ENCODE measurements around the gene MAB21L3. TPM values are rescaled to one million over a fixed set of nuclear protein-coding genes. Genes with fewer than 3 reads are reported as not detected.

Gene MAB21L3
- total RNA-seq, 1 donor from 2014 or later = 0.34 TPM

- Histone ChIP-seq H3K4me2 (ENCODE audit: low read length) (no peak overlapping the region), H2AFZ (ENCODE audit: low read depth, low read length) (no peak overlapping the region), H3K27ac (ENCODE audit: low read depth, low read length) (no peak overlapping the region), H3K9ac (ENCODE audit: low read length) (no peak overlapping the region), H3K9me3 (ENCODE audit: insufficient read depth, low read depth, low read length) (no peaks in the 10 kb centered on the region), H4K20me1 (ENCODE audit: insufficient read depth, low read length) (no peaks in the 10 kb centered on the region), H3K27me3 (ENCODE audit: insufficient read depth, low read length) (peaks cover 11% of the 10 kb centered on the region), H3K36me3 (ENCODE audit: insufficient read depth, low read length) (no peaks in the 10 kb centered on the region), H3K4me1 (ENCODE audit: insufficient read depth, low read length) (peaks cover 11% of the 10 kb centered on the region), H3K4me3 (ENCODE audit: insufficient read depth, low read depth, low read length) (no peak overlapping the region), H3K79me2 (ENCODE audit: insufficient read depth, low read length) (no peaks in the 10 kb centered on the region)
- no peak overlapping the region for H3K4me3 Mint-ChIP-seq (ENCODE audit: unreplicated experiment)
- DNase-seq (ENCODE audit: low read depth) = no peak
- no peaks in the 10 kb centered on the region for H3K9me3 Mint-ChIP-seq (ENCODE audit: unreplicated experiment)
- H3K27me3 Mint-ChIP-seq (ENCODE audit: low read depth, unreplicated experiment) = no peaks in the 10 kb centered on the region
- no peaks in the 10 kb centered on the region for H3K36me3 Mint-ChIP-seq (ENCODE audit: low read depth, unreplicated experiment)
- FAIRE-seq = no peak
- H3K27ac Mint-ChIP-seq (ENCODE audit: unreplicated experiment) = no peak overlapping the region
- peaks cover 17% of the 10 kb centered on the region for H3K4me1 Mint-ChIP-seq (ENCODE audit: low read depth, unreplicated experiment)
- TF ChIP-seq EZH2 (IDR thresholded peaks at IDR 0.05; ENCODE audit: insufficient read depth, low read length) = no peak
- no peak for TF ChIP-seq CTCF (IDR thresholded peaks at IDR 0.05; ENCODE audit: insufficient read depth, low read depth, low read length)
These were observed 8.7 kb downstream of the MAB21L3 start for GRCh38 chr1:116119876-116120275.

DNA sequence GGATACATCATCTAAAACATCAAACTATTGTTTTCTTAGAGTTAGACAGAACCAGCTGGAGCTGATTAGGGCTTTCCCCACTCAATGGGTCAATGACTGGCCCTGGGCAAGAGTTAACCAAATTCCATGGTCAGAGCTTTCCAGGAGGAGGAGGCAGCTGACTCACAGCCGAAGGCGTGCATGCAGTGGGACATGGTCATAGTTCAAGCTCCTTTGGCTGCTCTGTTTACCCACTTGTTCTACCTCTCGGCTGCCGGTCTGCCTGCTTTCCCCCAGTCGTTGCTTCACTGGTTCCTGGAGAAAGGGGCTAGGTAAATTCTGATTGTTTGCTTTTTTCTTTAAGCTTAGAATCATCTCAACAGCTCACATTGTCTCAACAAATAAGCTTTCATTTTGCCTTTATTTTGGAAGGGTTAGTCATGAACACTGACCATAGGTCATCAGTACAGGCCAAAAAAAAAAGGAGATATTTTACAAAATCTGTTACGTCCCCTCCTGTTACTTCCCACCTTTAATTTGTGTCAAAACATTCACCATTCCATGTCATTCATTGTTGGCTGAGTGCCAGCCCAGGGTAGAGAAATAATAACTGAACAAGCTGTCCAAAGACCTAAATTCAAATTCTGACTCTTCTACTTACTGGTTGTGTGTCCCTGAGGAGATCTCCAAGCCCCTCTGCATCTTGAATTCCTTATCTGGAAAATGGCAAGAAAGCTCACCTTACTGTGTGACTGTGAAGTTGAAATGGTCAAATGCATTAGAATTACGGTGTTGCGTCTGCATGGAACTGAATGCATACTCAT lies 12.0 kb downstream of the MAB21L3 start:
- Histone ChIP-seq H3K4me3 (ENCODE audit: insufficient read depth, low read depth, low read length) (no peak overlapping the region), H3K36me3 (ENCODE audit: insufficient read depth, low read length) (no peaks in the 10 kb centered on the region), H3K9me3 (ENCODE audit: insufficient read depth, low read depth, low read length) (no peaks in the 10 kb centered on the region), H3K4me2 (ENCODE audit: low read length) (peak overlapping the region; percentile 51), H3K27me3 (ENCODE audit: insufficient read depth, low read length) (peaks cover 32% of the 10 kb centered on the region), H3K9ac (ENCODE audit: low read length) (no peak overlapping the region), H4K20me1 (ENCODE audit: insufficient read depth, low read length) (no peaks in the 10 kb centered on the region), H2AFZ (ENCODE audit: low read depth, low read length) (no peak overlapping the region), H3K79me2 (ENCODE audit: insufficient read depth, low read length) (no peaks in the 10 kb centered on the region), H3K4me1 (ENCODE audit: insufficient read depth, low read length) (peaks cover 6% of the 10 kb centered on the region), H3K27ac (ENCODE audit: low read depth, low read length) (no peak overlapping the region)
- no peak for TF ChIP-seq CTCF (IDR thresholded peaks at IDR 0.05; ENCODE audit: insufficient read depth, low read depth, low read length)
- TF ChIP-seq EZH2 (IDR thresholded peaks at IDR 0.05; ENCODE audit: insufficient read depth, low read length) = no peak
- peaks cover 2% of the 10 kb centered on the region for H3K36me3 Mint-ChIP-seq (ENCODE audit: low read depth, unreplicated experiment)
- peak; percentile 78 for DNase-seq (ENCODE audit: low read depth)
- FAIRE-seq = no peak
- no peak overlapping the region for H3K4me3 Mint-ChIP-seq (ENCODE audit: unreplicated experiment)
- no peaks in the 10 kb centered on the region for H3K27me3 Mint-ChIP-seq (ENCODE audit: low read depth, unreplicated experiment)
- H3K4me1 Mint-ChIP-seq (ENCODE audit: low read depth, unreplicated experiment) = peaks cover 10% of the 10 kb centered on the region
- H3K9me3 Mint-ChIP-seq (ENCODE audit: unreplicated experiment) = no peaks in the 10 kb centered on the region
- H3K27ac Mint-ChIP-seq (ENCODE audit: unreplicated experiment) = no peak overlapping the region
